Measurements from ENCODE around the gene HSD11B1L. TPM values are rescaled to one million over a fixed set of nuclear protein-coding genes. Genes with fewer than 3 reads are reported as not detected.
A peak's percentile ranks its signal among the peaks of the same experiment; 100 is the strongest.

The HSD11B1L gene
- 13.7 TPM for polyA plus RNA-seq (2013, experiment 1 of 2)
- polyA plus RNA-seq (2013, experiment 2 of 2): 13.5 TPM

- H3K18ac ChIP-seq (ENCODE audit: low read depth in 1 of 2, low read length in 2 of 2): peak within 1 kb of the TSS; percentile 88 to 92
- peaks cover 23% of the 10 kb centered on the region for H3K4me1 ChIP-seq (ENCODE audit: control insufficient read depth, insufficient read depth, low read depth, low read length)
- H3K4ac ChIP-seq (ENCODE audit: low read depth in 1 of 2, low read length in 2 of 2): peak within 1 kb of the TSS; percentile 41 to 94
- peaks cover 29% of the 10 kb centered on the region for H3K79me1 ChIP-seq (replicated peaks; ENCODE audit: low read length, poor library complexity, severe bottlenecking)
- H3K4me3 ChIP-seq (ENCODE audit: insufficient read depth in 1 of 2, low read depth in 1 of 2, low read length in 2 of 2): peak within 1 kb of the TSS; percentile 74 to 99
- H4K91ac ChIP-seq (ENCODE audit: low read length): peak within 1 kb of the TSS; percentile 70
- H2BK5ac ChIP-seq (ENCODE audit: low read depth, low read length, poor library complexity, severe bottlenecking): peak within 1 kb of the TSS; percentile 66
- peak within 1 kb of the TSS; percentile 96 for H3K9ac ChIP-seq (ENCODE audit: low read length)
- no peaks in the 10 kb centered on the region for H3K27me3 ChIP-seq (ENCODE audit: control insufficient read depth in 1 of 2, insufficient read depth in 1 of 2, low read length in 2 of 2)
- peak within 1 kb of the TSS in 1 of 2 experiments; percentile 90 for H3K23ac ChIP-seq (ENCODE audit: low read length in 2 of 2)
- H3K14ac ChIP-seq (ENCODE audit: low read length in 2 of 2): peak within 1 kb of the TSS in 1 of 2 experiments; percentile 90
- H3K36me3 ChIP-seq (ENCODE audit: control insufficient read depth in 1 of 2, insufficient read depth in 2 of 2, low read depth in 1 of 2, low read length in 2 of 2): peaks cover 5 to 25% of the 10 kb centered on the region in 2 experiments
- H2AFZ ChIP-seq (ENCODE audit: low read depth, low read length): peak within 1 kb of the TSS; percentile 29
- peak within 1 kb of the TSS; percentile 87 for H3K4me2 ChIP-seq (ENCODE audit: low read length, poor library complexity, severe bottlenecking)
- H4K8ac ChIP-seq (ENCODE audit: low read length): peak within 1 kb of the TSS; percentile 85
- 3% methylated on average over 92 of the region's 94 CpGs for WGBS
- DNase-seq: peak; percentile 99
- H2AK5ac ChIP-seq (ENCODE audit: low read length, severe bottlenecking): peak within 1 kb of the TSS; percentile 3
- H3K27ac ChIP-seq (ENCODE audit: low read length, poor library complexity, severe bottlenecking): peak within 1 kb of the TSS; percentile 80
- H2BK15ac ChIP-seq (ENCODE audit: low read depth, poor library complexity, severe bottlenecking): peak within 1 kb of the TSS; percentile 60
- no peaks in the 10 kb centered on the region for H3K9me3 ChIP-seq (ENCODE audit: control insufficient read depth, low read length)
- peak within 1 kb of the TSS; percentile 55 to 61 for H2BK12ac ChIP-seq (ENCODE audit: low read length in 2 of 2)
- H2BK120ac ChIP-seq (ENCODE audit: low read depth, low read length): peak within 1 kb of the TSS; percentile 78
Measured at GRCh38 chr19:5680437-5681368, at the start of gene HSD11B1L, which contains the start of gene MICOS13. Gene HSD11B1L, plus strand, starts transcription at chr19:5681027. Its CDS starts 3,806 bp downstream, at chr19:5684833. Gene MICOS13, minus strand, starts transcription at chr19:5680516. Its CDS starts 30 bp downstream, at chr19:5680486.

- H3K4ac ChIP-seq (ENCODE audit: low read depth in 1 of 2, low read length in 2 of 2): no peak overlapping the region
- peaks cover 2% of the 10 kb centered on the region for H3K79me1 ChIP-seq (replicated peaks; ENCODE audit: low read length, poor library complexity, severe bottlenecking)
- H4K91ac ChIP-seq (ENCODE audit: low read length): no peak overlapping the region
- H3K23ac ChIP-seq (ENCODE audit: low read length in 2 of 2): peak overlapping the region in 1 of 2 experiments; percentile 64
- no peak overlapping the region for H2BK120ac ChIP-seq (ENCODE audit: low read depth, low read length)
- no peak overlapping the region for H2BK15ac ChIP-seq (ENCODE audit: low read depth, poor library complexity, severe bottlenecking)
- no peak overlapping the region for H3K14ac ChIP-seq (ENCODE audit: low read length in 2 of 2)
- no peaks in the 10 kb centered on the region for H3K27me3 ChIP-seq (ENCODE audit: control insufficient read depth in 1 of 2, insufficient read depth in 1 of 2, low read length in 2 of 2)
- H3K36me3 ChIP-seq (ENCODE audit: control insufficient read depth in 1 of 2, insufficient read depth in 2 of 2, low read depth in 1 of 2, low read length in 2 of 2): peaks cover 26 to 38% of the 10 kb centered on the region in 2 experiments
- peak overlapping the region in 1 of 2 experiments; percentile 36 for H3K4me3 ChIP-seq (ENCODE audit: insufficient read depth in 1 of 2, low read depth in 1 of 2, low read length in 2 of 2)
- no peak overlapping the region for H2BK12ac ChIP-seq (ENCODE audit: low read length in 2 of 2)
- H4K8ac ChIP-seq (ENCODE audit: low read length): no peak overlapping the region
- H3K9ac ChIP-seq (ENCODE audit: low read length): peak overlapping the region; percentile 76
- no peak overlapping the region for H2AK5ac ChIP-seq (ENCODE audit: low read length, severe bottlenecking)
- H3K27ac ChIP-seq (ENCODE audit: low read length, poor library complexity, severe bottlenecking): no peak overlapping the region
- H3K18ac ChIP-seq (ENCODE audit: low read depth in 1 of 2, low read length in 2 of 2): no peak overlapping the region
- H3K4me1 ChIP-seq (ENCODE audit: control insufficient read depth, insufficient read depth, low read depth, low read length): peaks cover 10% of the 10 kb centered on the region
- no peak overlapping the region for H3K4me2 ChIP-seq (ENCODE audit: low read length, poor library complexity, severe bottlenecking)
- no peaks in the 10 kb centered on the region for H3K9me3 ChIP-seq (ENCODE audit: control insufficient read depth, low read length)
- H2BK5ac ChIP-seq (ENCODE audit: low read depth, low read length, poor library complexity, severe bottlenecking): no peak overlapping the region
- 95% methylated on average over 8 of the region's 9 CpGs for WGBS
- no peak for DNase-seq
- H2AFZ ChIP-seq (ENCODE audit: low read depth, low read length): no peak overlapping the region
Measured at GRCh38 chr19:5631567-5632240, 49.1 kb upstream of the HSD11B1L start.

- H2AK5ac ChIP-seq (ENCODE audit: low read length, severe bottlenecking): no peak overlapping the region
- peaks cover 21 to 34% of the 10 kb centered on the region in 2 experiments for H3K36me3 ChIP-seq (ENCODE audit: control insufficient read depth in 1 of 2, insufficient read depth in 2 of 2, low read depth in 1 of 2, low read length in 2 of 2)
- no peak overlapping the region for H2BK5ac ChIP-seq (ENCODE audit: low read depth, low read length, poor library complexity, severe bottlenecking)
- H4K8ac ChIP-seq (ENCODE audit: low read length): no peak overlapping the region
- no peak overlapping the region for H3K4me2 ChIP-seq (ENCODE audit: low read length, poor library complexity, severe bottlenecking)
- H3K79me1 ChIP-seq (replicated peaks; ENCODE audit: low read length, poor library complexity, severe bottlenecking): peaks cover 2% of the 10 kb centered on the region
- peaks cover 7% of the 10 kb centered on the region for H3K4me1 ChIP-seq (ENCODE audit: control insufficient read depth, insufficient read depth, low read depth, low read length)
- H3K4ac ChIP-seq (ENCODE audit: low read depth in 1 of 2, low read length in 2 of 2): no peak overlapping the region
- H3K4me3 ChIP-seq (ENCODE audit: insufficient read depth in 1 of 2, low read depth in 1 of 2, low read length in 2 of 2): peak overlapping the region in 1 of 2 experiments; percentile 36
- 100% methylated on average over 4 of the region's 4 CpGs for WGBS
- no peak overlapping the region for H2BK15ac ChIP-seq (ENCODE audit: low read depth, poor library complexity, severe bottlenecking)
- no peaks in the 10 kb centered on the region for H3K27me3 ChIP-seq (ENCODE audit: control insufficient read depth in 1 of 2, insufficient read depth in 1 of 2, low read length in 2 of 2)
- no peak overlapping the region for H3K18ac ChIP-seq (ENCODE audit: low read depth in 1 of 2, low read length in 2 of 2)
- no peak overlapping the region for H2BK120ac ChIP-seq (ENCODE audit: low read depth, low read length)
- no peak overlapping the region for H2AFZ ChIP-seq (ENCODE audit: low read depth, low read length)
- H2BK12ac ChIP-seq (ENCODE audit: low read length in 2 of 2): no peak overlapping the region
- H3K14ac ChIP-seq (ENCODE audit: low read length in 2 of 2): no peak overlapping the region
- peak overlapping the region; percentile 76 for H3K9ac ChIP-seq (ENCODE audit: low read length)
- no peak overlapping the region for H3K27ac ChIP-seq (ENCODE audit: low read length, poor library complexity, severe bottlenecking)
- DNase-seq: no peak
- H4K91ac ChIP-seq (ENCODE audit: low read length): no peak overlapping the region
- H3K9me3 ChIP-seq (ENCODE audit: control insufficient read depth, low read length): no peaks in the 10 kb centered on the region
- H3K23ac ChIP-seq (ENCODE audit: low read length in 2 of 2): peak overlapping the region in 1 of 2 experiments; percentile 64
Measured at GRCh38 chr19:5632241-5632612, 48.6 kb upstream of the HSD11B1L start.

GRCh38 chr19:5632657-5633056 lies 48.2 kb upstream of the HSD11B1L start:
- no peak overlapping the region for H4K91ac ChIP-seq (ENCODE audit: low read length)
- no peak overlapping the region for H3K4ac ChIP-seq (ENCODE audit: low read depth in 1 of 2, low read length in 2 of 2)
- no peak overlapping the region for H4K8ac ChIP-seq (ENCODE audit: low read length)
- no peak overlapping the region for H3K9ac ChIP-seq (ENCODE audit: low read length)
- no peak overlapping the region for H3K14ac ChIP-seq (ENCODE audit: low read length in 2 of 2)
- no peak overlapping the region for H2BK5ac ChIP-seq (ENCODE audit: low read depth, low read length, poor library complexity, severe bottlenecking)
- no peak for DNase-seq
- H3K23ac ChIP-seq (ENCODE audit: low read length in 2 of 2): no peak overlapping the region
- peaks cover 17 to 34% of the 10 kb centered on the region in 2 experiments for H3K36me3 ChIP-seq (ENCODE audit: control insufficient read depth in 1 of 2, insufficient read depth in 2 of 2, low read depth in 1 of 2, low read length in 2 of 2)
- H2BK12ac ChIP-seq (ENCODE audit: low read length in 2 of 2): no peak overlapping the region
- no peak overlapping the region for H2BK120ac ChIP-seq (ENCODE audit: low read depth, low read length)
- no peak overlapping the region for H3K4me2 ChIP-seq (ENCODE audit: low read length, poor library complexity, severe bottlenecking)
- H3K27ac ChIP-seq (ENCODE audit: low read length, poor library complexity, severe bottlenecking): no peak overlapping the region
- peak overlapping the region in 1 of 2 experiments; percentile 36 for H3K4me3 ChIP-seq (ENCODE audit: insufficient read depth in 1 of 2, low read depth in 1 of 2, low read length in 2 of 2)
- H2AK5ac ChIP-seq (ENCODE audit: low read length, severe bottlenecking): no peak overlapping the region
- peaks cover 7% of the 10 kb centered on the region for H3K4me1 ChIP-seq (ENCODE audit: control insufficient read depth, insufficient read depth, low read depth, low read length)
- H2BK15ac ChIP-seq (ENCODE audit: low read depth, poor library complexity, severe bottlenecking): no peak overlapping the region
- no peak overlapping the region for H2AFZ ChIP-seq (ENCODE audit: low read depth, low read length)
- H3K9me3 ChIP-seq (ENCODE audit: control insufficient read depth, low read length): no peaks in the 10 kb centered on the region
- H3K79me1 ChIP-seq (replicated peaks; ENCODE audit: low read length, poor library complexity, severe bottlenecking): peaks cover 2% of the 10 kb centered on the region
- no peak overlapping the region for H3K18ac ChIP-seq (ENCODE audit: low read depth in 1 of 2, low read length in 2 of 2)
- H3K27me3 ChIP-seq (ENCODE audit: control insufficient read depth in 1 of 2, insufficient read depth in 1 of 2, low read length in 2 of 2): no peaks in the 10 kb centered on the region
- 100% methylated on average over 5 of the region's 5 CpGs for WGBS
